ENCODE data around the gene C9orf72.

DNA sequence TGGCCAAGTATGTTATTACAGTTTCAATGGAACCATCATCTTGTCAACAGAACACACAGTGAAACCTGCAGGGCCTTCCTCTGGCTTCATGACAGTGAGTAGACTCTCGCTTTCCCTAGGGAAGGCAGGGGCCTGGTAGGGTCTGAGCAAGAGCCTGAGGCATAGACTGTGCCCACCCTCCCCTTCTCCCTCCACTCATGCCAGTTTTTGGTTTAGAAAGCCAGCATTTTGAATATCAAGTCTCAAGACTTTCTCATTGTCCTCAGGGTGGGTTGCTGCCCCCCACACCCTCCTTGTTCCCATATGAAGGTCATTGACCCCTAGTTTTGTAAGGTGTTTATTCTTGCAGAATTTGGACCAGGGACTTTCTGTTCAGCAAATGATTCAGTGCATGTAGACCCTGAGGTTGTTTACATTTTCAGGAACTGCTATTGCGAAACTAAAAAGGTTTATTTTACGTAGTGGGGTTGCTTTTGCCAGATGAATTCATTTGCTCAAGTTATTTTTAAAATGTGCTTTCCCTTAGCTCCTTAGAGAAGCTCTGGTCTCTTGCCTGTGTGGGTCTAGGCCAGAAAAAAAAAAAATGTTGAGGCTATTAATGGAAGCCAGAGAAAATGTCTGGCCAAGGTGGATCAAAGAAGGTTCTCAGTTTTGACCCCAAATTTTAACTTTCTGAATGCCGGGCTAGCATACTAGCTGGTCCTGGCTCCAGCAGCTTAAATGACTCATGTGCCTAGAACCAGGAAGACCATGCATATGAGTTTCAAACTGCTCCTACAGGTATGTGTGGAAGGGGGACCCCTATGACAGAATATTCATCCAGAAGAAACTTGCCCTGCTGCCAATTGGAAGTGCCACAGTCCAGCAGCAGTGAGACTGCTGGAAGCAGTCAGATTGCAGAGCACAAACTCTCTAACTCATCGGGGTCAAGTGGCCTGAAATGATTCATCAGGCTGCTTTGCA, 33.5 kb downstream of the C9orf72 start:
- TF ChIP-seq, protein P1, sequence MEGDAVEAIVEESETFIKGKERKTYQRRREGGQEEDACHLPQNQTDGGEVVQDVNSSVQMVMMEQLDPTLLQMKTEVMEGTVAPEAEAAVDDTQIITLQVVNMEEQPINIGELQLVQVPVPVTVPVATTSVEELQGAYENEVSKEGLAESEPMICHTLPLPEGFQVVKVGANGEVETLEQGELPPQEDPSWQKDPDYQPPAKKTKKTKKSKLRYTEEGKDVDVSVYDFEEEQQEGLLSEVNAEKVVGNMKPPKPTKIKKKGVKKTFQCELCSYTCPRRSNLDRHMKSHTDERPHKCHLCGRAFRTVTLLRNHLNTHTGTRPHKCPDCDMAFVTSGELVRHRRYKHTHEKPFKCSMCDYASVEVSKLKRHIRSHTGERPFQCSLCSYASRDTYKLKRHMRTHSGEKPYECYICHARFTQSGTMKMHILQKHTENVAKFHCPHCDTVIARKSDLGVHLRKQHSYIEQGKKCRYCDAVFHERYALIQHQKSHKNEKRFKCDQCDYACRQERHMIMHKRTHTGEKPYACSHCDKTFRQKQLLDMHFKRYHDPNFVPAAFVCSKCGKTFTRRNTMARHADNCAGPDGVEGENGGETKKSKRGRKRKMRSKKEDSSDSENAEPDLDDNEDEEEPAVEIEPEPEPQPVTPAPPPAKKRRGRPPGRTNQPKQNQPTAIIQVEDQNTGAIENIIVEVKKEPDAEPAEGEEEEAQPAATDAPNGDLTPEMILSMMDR (IDR thresholded peaks at IDR 0.05; ENCODE audit: poor library complexity): no peak
- no peak for TF ChIP-seq EZH2 (IDR thresholded peaks at IDR 0.05; ENCODE audit: borderline replicate concordance)
- TF ChIP-seq EZH2phosphoT487 (IDR thresholded peaks at IDR 0.05; ENCODE audit: low read depth, severe bottlenecking, unreplicated experiment): no peak
